ENCODE results near the gene KCTD13.
A peak's percentile ranks its signal among the peaks of the same experiment; 100 is the strongest.

KCTD13 gene

GRCh38 chr16:29926711-29927052 lies 656 bp upstream of the KCTD13 start:
- peak overlapping the region; percentile 90 to 97 (median 97) for H3K4me3 Mint-ChIP-seq
- peaks cover 35% of the 10 kb centered on the region for H3K4me1 Mint-ChIP-seq
- TF ChIP-seq CTCF (IDR thresholded peaks at IDR 0.05; ENCODE audit: unreplicated experiment in 3 of 3) = no peak
- peak overlapping the region; percentile 98 to 99 (median 99) for H3K27ac Mint-ChIP-seq
- no peaks in the 10 kb centered on the region for H3K9me3 Mint-ChIP-seq
- H3K27me3 Mint-ChIP-seq (ENCODE audit: low read depth) = no peaks in the 10 kb centered on the region
- peaks cover 5% of the 10 kb centered on the region for H3K36me3 Mint-ChIP-seq (ENCODE audit: low read depth)

GRCh38 chr16:29925105-29925756 lies 795 bp downstream of the KCTD13 start:
- Mint-ChIP-seq H3K4me1 (peaks cover 35% of the 10 kb centered on the region), H3K9me3 (no peaks in the 10 kb centered on the region), H3K36me3 (ENCODE audit: low read depth) (peaks cover 17% of the 10 kb centered on the region), H3K27ac (peak overlapping the region; percentile 66 to 76 (median 75)), H3K27me3 (ENCODE audit: low read depth) (no peaks in the 10 kb centered on the region), H3K4me3 (peak overlapping the region; percentile 90 to 97 (median 94))
- no peak for TF ChIP-seq CTCF (IDR thresholded peaks at IDR 0.05; ENCODE audit: unreplicated experiment in 3 of 3)

GRCh38 chr16:29922986-29923501 lies 3.0 kb downstream of the KCTD13 start:
- no peaks in the 10 kb centered on the region for H3K9me3 Mint-ChIP-seq
- H3K27ac Mint-ChIP-seq = no peak overlapping the region
- peaks cover 35% of the 10 kb centered on the region for H3K4me1 Mint-ChIP-seq
- no peaks in the 10 kb centered on the region for H3K27me3 Mint-ChIP-seq (ENCODE audit: low read depth)
- peaks cover 22% of the 10 kb centered on the region for H3K36me3 Mint-ChIP-seq (ENCODE audit: low read depth)
- no peak for TF ChIP-seq CTCF (IDR thresholded peaks at IDR 0.05; ENCODE audit: unreplicated experiment in 3 of 3)
- H3K4me3 Mint-ChIP-seq = peak overlapping the region; percentile 35 to 83 (median 65)

GRCh38 chr16:29922326-29922725 lies 3.7 kb downstream of the KCTD13 start:
- Mint-ChIP-seq H3K4me1 (peaks cover 30% of the 10 kb centered on the region), H3K9me3 (no peaks in the 10 kb centered on the region), H3K4me3 (peak overlapping the region in 2 of 3 experiments; percentile 35 to 65), H3K27me3 (ENCODE audit: low read depth) (no peaks in the 10 kb centered on the region), H3K36me3 (ENCODE audit: low read depth) (peaks cover 26% of the 10 kb centered on the region), H3K27ac (no peak overlapping the region)
- no peak for TF ChIP-seq CTCF (IDR thresholded peaks at IDR 0.05; ENCODE audit: unreplicated experiment in 3 of 3)

GRCh38 chr16:29921034-29921385 lies 5.0 kb downstream of the KCTD13 start:
- peaks cover 17% of the 10 kb centered on the region for H3K4me1 Mint-ChIP-seq
- H3K27ac Mint-ChIP-seq = no peak overlapping the region
- peaks cover 37% of the 10 kb centered on the region for H3K36me3 Mint-ChIP-seq (ENCODE audit: low read depth)
- no peaks in the 10 kb centered on the region for H3K27me3 Mint-ChIP-seq (ENCODE audit: low read depth)
- TF ChIP-seq CTCF (IDR thresholded peaks at IDR 0.05; ENCODE audit: unreplicated experiment in 3 of 3) = no peak
- H3K4me3 Mint-ChIP-seq = peak overlapping the region in 2 of 3 experiments; percentile 29 to 43
- no peaks in the 10 kb centered on the region for H3K9me3 Mint-ChIP-seq

Data from nephron (organoid).